ENCODE measurements around the gene PMM1.
A peak's percentile ranks its signal among the peaks of the same experiment; 100 is the strongest.

Gene PMM1

GRCh38 chr22:41621911-41622179 is 32.2 kb upstream of the PMM1 start:
- TF ChIP-seq ZFX (IDR thresholded peaks at IDR 0.05; ENCODE audit: borderline replicate concordance), result no peak
- TF ChIP-seq CTCF (IDR thresholded peaks at IDR 0.05), result no peak

GRCh38 chr22:41621099-41621910 is 31.7 kb upstream of the PMM1 start, which contains the start of gene XRCC6:
XRCC6 (plus strand) TSS chr22:41621295; CDS start chr22:41622005, 710 bp downstream.
- peak within 1 kb of the TSS; percentile 92 for H3K27ac ChIP-seq
- no peak for TF ChIP-seq ZFX (IDR thresholded peaks at IDR 0.05; ENCODE audit: borderline replicate concordance)
- TF ChIP-seq CTCF (IDR thresholded peaks at IDR 0.05), result no peak

More at GRCh38 chr22:41621911-41622179, 32.2 kb upstream of the PMM1 start:
- H3K27ac ChIP-seq, result peak overlapping the region; percentile 92

GRCh38 chr22:41620589-41621098 is 31.0 kb upstream of the PMM1 start, which contains the start of gene DESI1:
DESI1 (minus strand) TSS chr22:41621043; CDS start chr22:41620839, 204 bp downstream.
- TF ChIP-seq CTCF (IDR thresholded peaks at IDR 0.05) (no peak), ZFX (IDR thresholded peaks at IDR 0.05; ENCODE audit: borderline replicate concordance) (no peak)
- peak within 1 kb of the TSS; percentile 92 for H3K27ac ChIP-seq

GRCh38 chr22:41619979-41620588 is 30.4 kb upstream of the PMM1 start:
- TF ChIP-seq CTCF (IDR thresholded peaks at IDR 0.05), result peak; percentile 31
- TF ChIP-seq ZFX (IDR thresholded peaks at IDR 0.05; ENCODE audit: borderline replicate concordance), result no peak
- peak overlapping the region; percentile 92 for H3K27ac ChIP-seq

- no peak overlapping the region for H3K27ac ChIP-seq
- TF ChIP-seq ZFX (IDR thresholded peaks at IDR 0.05; ENCODE audit: borderline replicate concordance) (no peak), CTCF (IDR thresholded peaks at IDR 0.05) (no peak)
Observed at GRCh38 chr22:41613456-41613855, 23.8 kb upstream of the PMM1 start.

GRCh38 chr22:41612603-41613306 is 23.1 kb upstream of the PMM1 start:
- TF ChIP-seq ZFX (IDR thresholded peaks at IDR 0.05; ENCODE audit: borderline replicate concordance) (no peak), CTCF (IDR thresholded peaks at IDR 0.05) (no peak)
- H3K27ac ChIP-seq, result no peak overlapping the region

Measured in 22Rv1 (cell line).